Measurements from ENCODE around the gene KIF12. TPM values are rescaled to one million over a fixed set of nuclear protein-coding genes. Genes with fewer than 3 reads are reported as not detected.

Gene KIF12
- total and polyA plus RNA-seq, 2 of the 13 experiments (the other 11 are each of a cell fraction or from before 2014, with no cell fraction given) = 1.8 to 12.5 TPM

GRCh38 chr9:114138552-114138971 is 39.5 kb upstream of the KIF12 start:
- H3K79me2 ChIP-seq (ENCODE audit: insufficient read depth, low read length) = no peaks in the 10 kb centered on the region
- intact Hi-C loops (cut with micrococcal nuclease; ENCODE audit: unreplicated experiment) (loop anchor here (1.0 kb wide), 1 partner anchor 30 kb away; no protein-coding TSS in a partner anchor), in situ Hi-C loops (cut with HindIII; ENCODE audit: extremely low pct_ligation_motif_present, low pct_unique_long_range_greater_than_20kb) (no loop called here)
- H3K4me1 ChIP-seq (ENCODE audit: insufficient read depth, low read length) = peaks cover 84% of the 10 kb centered on the region
- ATAC-seq = peak; percentile 46
- H3K27me3 ChIP-seq (ENCODE audit: control insufficient read depth in 1 of 2, insufficient read depth in 2 of 2, low read length in 2 of 2) = peaks cover 0 to 1% of the 10 kb centered on the region in 2 experiments; a peak in 1 of 5 replicates
- no peak overlapping the region for H3K4me3 ChIP-seq (replicated peaks in 1 of 3; ENCODE audit: insufficient read depth in 1 of 3, low read depth in 2 of 3, low read length in 3 of 3)
- ChIA-PET CTCF (ENCODE audit: low intra/inter-chr PET ratio, low total read pairs) (interaction anchor here (2.9 kb wide), 1 partner anchor 31 kb away, joined by 13 read pairs; no protein-coding TSS in a partner anchor), POLR2A (interaction anchor here (1.2 to 5.8 kb wide), 7 partner anchors 15 to 57 kb away, joined by 4 to 87 read pairs (median 9); no protein-coding TSS in a partner anchor)
- 6% methylated on average over 5 of the region's 8 CpGs for WGBS (ENCODE audit: low lambda C conversion rate)
- no peak overlapping the region for H2AFZ ChIP-seq (ENCODE audit: low read length)
- no peak for DNase-seq (ENCODE audit: low spot score)
- no peak overlapping the region for H3K9ac ChIP-seq (ENCODE audit: insufficient read depth, low read depth, low read length)
- H4K20me1 ChIP-seq (ENCODE audit: insufficient read depth, low read length) = no peaks in the 10 kb centered on the region
- H3K36me3 ChIP-seq (replicated peaks in 1 of 2; ENCODE audit: control insufficient read depth in 1 of 2, insufficient read depth in 2 of 2, low read length in 2 of 2) = no peaks in the 10 kb centered on the region
- no peak overlapping the region for H3K4me2 ChIP-seq (ENCODE audit: low read depth, low read length)
- no peaks in the 10 kb centered on the region for H3K9me3 ChIP-seq (ENCODE audit: low read length)
- no peak overlapping the region for H3K27ac ChIP-seq (ENCODE audit: extremely low read length, insufficient read depth, low read length)
- peak; percentile 66 for FAIRE-seq
- no TSS peak for BruUV-seq (replicated peaks)
- TF ChIP-seq ARNT2 (CRISPR knock-in tag; IDR thresholded peaks at IDR 0.05; ENCODE audit: low read depth) (no peak), ZHX2 (IDR thresholded peaks at IDR 0.05; ENCODE audit: low read depth) (no peak), ZHX2 (CRISPR knock-in tag; IDR thresholded peaks at IDR 0.05; ENCODE audit: borderline replicate concordance) (no peak), PPARG (CRISPR knock-in tag; conservative IDR thresholded peaks at IDR 0.05) (no peak), STAT5B (CRISPR knock-in tag; IDR thresholded peaks at IDR 0.05) (no peak), YEATS4 (CRISPR knock-in tag; IDR thresholded peaks at IDR 0.05; ENCODE audit: borderline replicate concordance) (no peak), TFAP4 (IDR thresholded peaks at IDR 0.05; ENCODE audit: borderline replicate concordance, low read depth) (peak; percentile 75; the same call in 1 of the 2 replicates), IKZF4 (CRISPR knock-in tag; IDR thresholded peaks at IDR 0.05; ENCODE audit: borderline replicate concordance, low read depth, not compliant biosample characterization) (no peak), ZNF142 (CRISPR knock-in tag; IDR thresholded peaks at IDR 0.05) (no peak), MTF2 (CRISPR knock-in tag; IDR thresholded peaks at IDR 0.05; ENCODE audit: borderline replicate concordance) (no peak), HNRNPK (IDR thresholded peaks at IDR 0.05; ENCODE audit: low read depth, low read length, poor library complexity, severe bottlenecking) (no peak)
